Inferior parietal cortex (tissue), 1 donor: ENCODE data around the gene SPRY1.

Source experiments
- DNase-seq: peaks from one replicate; pipeline ENCODE4 v3.0.0-alpha.2; 2016; ENCODE audit errors: extremely low spot score

The SPRY1 gene

GRCh38 chr4:123409334-123409733, 12.7 kb downstream of the SPRY1 start:
- no peak for DNase-seq

- DNase-seq = no peak
Measured at GRCh38 chr4:123411514-123411913, 14.9 kb downstream of the SPRY1 start.

GRCh38 chr4:123412091-123412505, 15.5 kb downstream of the SPRY1 start:
- no peak for DNase-seq

- DNase-seq = no peak
Measured at GRCh38 chr4:123412700-123413512, 16.3 kb downstream of the SPRY1 start.

GRCh38 chr4:123415576-123415975, 19.0 kb downstream of the SPRY1 start:
- no peak for DNase-seq

- DNase-seq = no peak
Measured at GRCh38 chr4:123415977-123416376, 19.4 kb downstream of the SPRY1 start.

GRCh38 chr4:123417813-123418212, 21.2 kb downstream of the SPRY1 start:
- no peak for DNase-seq

- DNase-seq = no peak
Measured at GRCh38 chr4:123418351-123418931, 21.8 kb downstream of the SPRY1 start.

GRCh38 chr4:123419885-123420755, 23.5 kb downstream of the SPRY1 start:
- DNase-seq = no peak

- DNase-seq = no peak
Measured at GRCh38 chr4:123421227-123421936, 24.8 kb downstream of the SPRY1 start.

- DNase-seq = no peak
Measured at GRCh38 chr4:123421937-123422781, 25.6 kb downstream of the SPRY1 start.

GRCh38 chr4:123423819-123424218, 27.2 kb downstream of the SPRY1 start:
- DNase-seq = no peak

GRCh38 chr4:123427951-123428350, 31.4 kb downstream of the SPRY1 start:
- no peak for DNase-seq

- DNase-seq = no peak
Measured at GRCh38 chr4:123430031-123430430, 33.4 kb downstream of the SPRY1 start.

GRCh38 chr4:123430501-123430900, 33.9 kb downstream of the SPRY1 start:
- no peak for DNase-seq

- no peak for DNase-seq
Measured at GRCh38 chr4:123433573-123433972, 37.0 kb downstream of the SPRY1 start.

GRCh38 chr4:123433976-123434375, 37.4 kb downstream of the SPRY1 start:
- DNase-seq = no peak

GRCh38 chr4:123435246-123436113, 38.9 kb downstream of the SPRY1 start:
- DNase-seq = no peak

GRCh38 chr4:123438031-123438430, 41.4 kb downstream of the SPRY1 start:
- DNase-seq = no peak
